ENCODE data around the gene OR51G2.

The OR51G2 gene

GRCh38 chr11:4932751-4933150 lies 13.6 kb upstream of the OR51G2 start:
- CTCF ChIA-PET, result no interaction called here

GRCh38 chr11:4926608-4927007 lies 7.5 kb upstream of the OR51G2 start:
- no peaks in the 10 kb centered on the region for H3K9me3 ChIP-seq (ENCODE audit: control extremely low read depth in 1 of 5, control insufficient read depth in 4 of 5, insufficient read depth in 2 of 5, low read depth in 1 of 5, low read length in 4 of 5)
- H3K4me1 ChIP-seq (ENCODE audit: control extremely low read depth in 1 of 4, control insufficient read depth in 4 of 4, insufficient read depth in 4 of 4, low read length in 3 of 4), result no peaks in the 10 kb centered on the region
- ChIA-PET CTCF (no interaction called here), POLR2A (no interaction called here)
- no peak for DNase-seq
- H3K36me3 ChIP-seq (ENCODE audit: control insufficient read depth in 4 of 4, insufficient read depth in 4 of 4, low read length in 3 of 4), result no peaks in the 10 kb centered on the region
- H3K27ac ChIP-seq (ENCODE audit: insufficient read depth in 1 of 2, low read depth in 1 of 2, low read length in 2 of 2, poor library complexity in 1 of 2, severe bottlenecking in 2 of 2), result no peak overlapping the region
- H3K4me3 ChIP-seq (ENCODE audit: control insufficient read depth in 1 of 7, extremely low read depth in 1 of 7, insufficient read depth in 4 of 7, low read depth in 2 of 7, low read length in 6 of 7), result no peak overlapping the region
- H3K27me3 ChIP-seq (replicated peaks in 2 of 5; ENCODE audit: control insufficient read depth in 4 of 5, insufficient read depth in 5 of 5, low read length in 4 of 5), result peaks cover 0 to 3% (median 2%) of the 10 kb centered on the region in 5 experiments

More at GRCh38 chr11:4932751-4933150, 13.6 kb upstream of the OR51G2 start:
- POLR2A ChIA-PET, result no interaction called here
- 91% methylated on average over 3 of the region's 4 CpGs for WGBS (ENCODE audit: insufficient coverage)
- H3K4me3 ChIP-seq (ENCODE audit: control insufficient read depth in 1 of 7, extremely low read depth in 1 of 7, insufficient read depth in 4 of 7, low read depth in 2 of 7, low read length in 6 of 7), result no peak overlapping the region
- no peak overlapping the region for H3K27ac ChIP-seq (ENCODE audit: insufficient read depth in 1 of 2, low read depth in 1 of 2, low read length in 2 of 2, poor library complexity in 1 of 2, severe bottlenecking in 2 of 2)
- no peaks in the 10 kb centered on the region for H3K36me3 ChIP-seq (ENCODE audit: control insufficient read depth in 4 of 4, insufficient read depth in 4 of 4, low read length in 3 of 4)
- no peaks in the 10 kb centered on the region for H3K9me3 ChIP-seq (ENCODE audit: control extremely low read depth in 1 of 5, control insufficient read depth in 4 of 5, insufficient read depth in 2 of 5, low read depth in 1 of 5, low read length in 4 of 5)
- DNase-seq, result no peak
- H3K27me3 ChIP-seq (replicated peaks in 2 of 5; ENCODE audit: control insufficient read depth in 4 of 5, insufficient read depth in 5 of 5, low read length in 4 of 5), result peaks cover 0 to 3% (median 0%) of the 10 kb centered on the region in 5 experiments
- H3K4me1 ChIP-seq (ENCODE audit: control extremely low read depth in 1 of 4, control insufficient read depth in 4 of 4, insufficient read depth in 4 of 4, low read length in 3 of 4), result no peaks in the 10 kb centered on the region

- Histone ChIP-seq H3K36me3 (ENCODE audit: control insufficient read depth in 4 of 4, insufficient read depth in 4 of 4, low read length in 3 of 4) (no peaks in the 10 kb centered on the region), H3K9me3 (ENCODE audit: control extremely low read depth in 1 of 5, control insufficient read depth in 4 of 5, insufficient read depth in 2 of 5, low read depth in 1 of 5, low read length in 4 of 5) (no peaks in the 10 kb centered on the region), H3K4me1 (ENCODE audit: control extremely low read depth in 1 of 4, control insufficient read depth in 4 of 4, insufficient read depth in 4 of 4, low read length in 3 of 4) (no peaks in the 10 kb centered on the region), H3K4me3 (ENCODE audit: control insufficient read depth in 1 of 7, extremely low read depth in 1 of 7, insufficient read depth in 4 of 7, low read depth in 2 of 7, low read length in 6 of 7) (no peak within 1 kb of the TSS), H3K27ac (ENCODE audit: insufficient read depth in 1 of 2, low read depth in 1 of 2, low read length in 2 of 2, poor library complexity in 1 of 2, severe bottlenecking in 2 of 2) (no peak within 1 kb of the TSS), H3K27me3 (replicated peaks in 2 of 5; ENCODE audit: control insufficient read depth in 4 of 5, insufficient read depth in 5 of 5, low read length in 4 of 5) (peaks cover 0 to 2% (median 0%) of the 10 kb centered on the region in 5 experiments)
- ChIA-PET POLR2A (no interaction called here), CTCF (no interaction called here)
- no peak for DNase-seq
- 100% methylated on average over 1 of the region's 1 CpG for WGBS (ENCODE audit: insufficient coverage)
Measured at GRCh38 chr11:4924239-4924638, 5.1 kb upstream of the OR51G2 start, which contains the start of gene OR51G1. OR51G1 (minus strand) TSS chr11:4924339; CDS start chr11:4924339, 0 bp downstream.

GRCh38 chr11:4922304-4922703 lies 3.2 kb upstream of the OR51G2 start:
- no peak for DNase-seq
- no peaks in the 10 kb centered on the region for H3K4me1 ChIP-seq (ENCODE audit: control extremely low read depth in 1 of 4, control insufficient read depth in 4 of 4, insufficient read depth in 4 of 4, low read length in 3 of 4)
- no peak overlapping the region for H3K4me3 ChIP-seq (ENCODE audit: control insufficient read depth in 1 of 7, extremely low read depth in 1 of 7, insufficient read depth in 4 of 7, low read depth in 2 of 7, low read length in 6 of 7)
- ChIA-PET CTCF (no interaction called here), POLR2A (no interaction called here)
- H3K36me3 ChIP-seq (ENCODE audit: control insufficient read depth in 4 of 4, insufficient read depth in 4 of 4, low read length in 3 of 4), result no peaks in the 10 kb centered on the region
- H3K27ac ChIP-seq (ENCODE audit: insufficient read depth in 1 of 2, low read depth in 1 of 2, low read length in 2 of 2, poor library complexity in 1 of 2, severe bottlenecking in 2 of 2), result no peak overlapping the region
- H3K27me3 ChIP-seq (replicated peaks in 2 of 5; ENCODE audit: control insufficient read depth in 4 of 5, insufficient read depth in 5 of 5, low read length in 4 of 5), result no peaks in the 10 kb centered on the region
- no peaks in the 10 kb centered on the region for H3K9me3 ChIP-seq (ENCODE audit: control extremely low read depth in 1 of 5, control insufficient read depth in 4 of 5, insufficient read depth in 2 of 5, low read depth in 1 of 5, low read length in 4 of 5)
- WGBS (ENCODE audit: insufficient coverage), result no CpG with 5 or more reads among the region's 1 CpG

GRCh38 chr11:4921796-4922195 lies 2.6 kb upstream of the OR51G2 start:
- ChIA-PET POLR2A (no interaction called here), CTCF (no interaction called here)
- DNase-seq, result no peak
- Histone ChIP-seq H3K4me3 (ENCODE audit: control insufficient read depth in 1 of 7, extremely low read depth in 1 of 7, insufficient read depth in 4 of 7, low read depth in 2 of 7, low read length in 6 of 7) (no peak overlapping the region), H3K9me3 (ENCODE audit: control extremely low read depth in 1 of 5, control insufficient read depth in 4 of 5, insufficient read depth in 2 of 5, low read depth in 1 of 5, low read length in 4 of 5) (no peaks in the 10 kb centered on the region), H3K36me3 (ENCODE audit: control insufficient read depth in 4 of 4, insufficient read depth in 4 of 4, low read length in 3 of 4) (no peaks in the 10 kb centered on the region), H3K27me3 (replicated peaks in 2 of 5; ENCODE audit: control insufficient read depth in 4 of 5, insufficient read depth in 5 of 5, low read length in 4 of 5) (no peaks in the 10 kb centered on the region), H3K4me1 (ENCODE audit: control extremely low read depth in 1 of 4, control insufficient read depth in 4 of 4, insufficient read depth in 4 of 4, low read length in 3 of 4) (no peaks in the 10 kb centered on the region), H3K27ac (ENCODE audit: insufficient read depth in 1 of 2, low read depth in 1 of 2, low read length in 2 of 2, poor library complexity in 1 of 2, severe bottlenecking in 2 of 2) (no peak overlapping the region)
- 80% methylated on average over 1 of the region's 1 CpG for WGBS (ENCODE audit: insufficient coverage)

- CTCF ChIA-PET, result no interaction called here
- POLR2A ChIA-PET, result no interaction called here
- no peak overlapping the region for H3K4me3 ChIP-seq (ENCODE audit: control insufficient read depth in 1 of 7, extremely low read depth in 1 of 7, insufficient read depth in 4 of 7, low read depth in 2 of 7, low read length in 6 of 7)
- no peaks in the 10 kb centered on the region for H3K9me3 ChIP-seq (ENCODE audit: control extremely low read depth in 1 of 5, control insufficient read depth in 4 of 5, insufficient read depth in 2 of 5, low read depth in 1 of 5, low read length in 4 of 5)
- H3K36me3 ChIP-seq (ENCODE audit: control insufficient read depth in 4 of 4, insufficient read depth in 4 of 4, low read length in 3 of 4), result no peaks in the 10 kb centered on the region
- no peak overlapping the region for H3K27ac ChIP-seq (ENCODE audit: insufficient read depth in 1 of 2, low read depth in 1 of 2, low read length in 2 of 2, poor library complexity in 1 of 2, severe bottlenecking in 2 of 2)
- no peaks in the 10 kb centered on the region for H3K4me1 ChIP-seq (ENCODE audit: control extremely low read depth in 1 of 4, control insufficient read depth in 4 of 4, insufficient read depth in 4 of 4, low read length in 3 of 4)
- H3K27me3 ChIP-seq (replicated peaks in 2 of 5; ENCODE audit: control insufficient read depth in 4 of 5, insufficient read depth in 5 of 5, low read length in 4 of 5), result no peaks in the 10 kb centered on the region
- no peak for DNase-seq
Measured at GRCh38 chr11:4916581-4916980, 2.6 kb downstream of the OR51G2 start.

GRCh38 chr11:4903484-4903883 lies 15.7 kb downstream of the OR51G2 start, which contains the start of gene OR51A7:
OR51A7 (plus strand) TSS chr11:4903783; CDS start chr11:4907370, 3,587 bp downstream.
- Histone ChIP-seq H3K27me3 (replicated peaks in 2 of 5; ENCODE audit: control insufficient read depth in 4 of 5, insufficient read depth in 5 of 5, low read length in 4 of 5) (no peaks in the 10 kb centered on the region), H3K9me3 (ENCODE audit: control extremely low read depth in 1 of 5, control insufficient read depth in 4 of 5, insufficient read depth in 2 of 5, low read depth in 1 of 5, low read length in 4 of 5) (peaks cover 0 to 4% (median 0%) of the 10 kb centered on the region in 5 experiments), H3K27ac (ENCODE audit: insufficient read depth in 1 of 2, low read depth in 1 of 2, low read length in 2 of 2, poor library complexity in 1 of 2, severe bottlenecking in 2 of 2) (no peak within 1 kb of the TSS), H3K4me1 (ENCODE audit: control extremely low read depth in 1 of 4, control insufficient read depth in 4 of 4, insufficient read depth in 4 of 4, low read length in 3 of 4) (no peaks in the 10 kb centered on the region), H3K36me3 (ENCODE audit: control insufficient read depth in 4 of 4, insufficient read depth in 4 of 4, low read length in 3 of 4) (no peaks in the 10 kb centered on the region), H3K4me3 (ENCODE audit: control insufficient read depth in 1 of 7, extremely low read depth in 1 of 7, insufficient read depth in 4 of 7, low read depth in 2 of 7, low read length in 6 of 7) (no peak within 1 kb of the TSS)
- ChIA-PET POLR2A (no interaction called here), CTCF (no interaction called here)
- DNase-seq, result no peak
